Memory B cell (primary cell): ENCODE results near the gene CNTNAP2.

Experiments used
- ATAC-seq: fragments of 150-1000 bp; cut with Tn5 transposase; 2 replicates; pipeline ENCODE4 v1.10.0; 2021; ENCODE audit warnings: low read depth, mild to moderate bottlenecking, moderate library complexity
- DNase-seq, 2 donors: peaks; one replicate each; pipeline ENCODE4 v3.0.0; 2022; ENCODE audit warnings: low spot score in 2 of 2
- H3K27ac Mint-ChIP-seq: one replicate; pipeline ENCODE4 v1.8.0; 2022; ENCODE audit warnings: mild to moderate bottlenecking, moderate library complexity, mixed read lengths
- H3K27me3 Mint-ChIP-seq: one replicate; pipeline ENCODE4 v1.8.0; 2022; ENCODE audit warnings: mixed read lengths
- H3K36me3 Mint-ChIP-seq: one replicate; pipeline ENCODE4 v1.8.0; 2022; ENCODE audit warnings: mild to moderate bottlenecking, mixed read lengths
- H3K4me1 Mint-ChIP-seq: one replicate; pipeline ENCODE4 v1.8.0; 2022; ENCODE audit warnings: mixed read lengths
- H3K4me3 Mint-ChIP-seq: one replicate; pipeline ENCODE4 v1.8.0; 2022; ENCODE audit warnings: mild to moderate bottlenecking, moderate library complexity, mixed read lengths
- H3K9me3 Mint-ChIP-seq: one replicate; pipeline ENCODE4 v1.8.0; 2022; ENCODE audit warnings: mixed read lengths

The CNTNAP2 gene

GRCh38 chr7:148146346-148146745 is 2029.7 kb downstream of the CNTNAP2 start:
- H3K36me3 Mint-ChIP-seq: no peaks in the 10 kb centered on the region
- H3K9me3 Mint-ChIP-seq: no peaks in the 10 kb centered on the region
- no peak overlapping the region for H3K27ac Mint-ChIP-seq
- no peak for ATAC-seq
- no peak overlapping the region for H3K4me3 Mint-ChIP-seq
- DNase-seq: no peak
- peaks cover 11% of the 10 kb centered on the region for H3K27me3 Mint-ChIP-seq
- H3K4me1 Mint-ChIP-seq: no peaks in the 10 kb centered on the region

- Mint-ChIP-seq H3K4me3 (no peak overlapping the region), H3K4me1 (no peaks in the 10 kb centered on the region), H3K9me3 (peaks cover 1% of the 10 kb centered on the region), H3K27ac (no peak overlapping the region), H3K36me3 (no peaks in the 10 kb centered on the region), H3K27me3 (peaks cover 12% of the 10 kb centered on the region)
- no peak for ATAC-seq
- DNase-seq: no peak
Measured at GRCh38 chr7:148147438-148147837, 2030.8 kb downstream of the CNTNAP2 start.

- no peaks in the 10 kb centered on the region for H3K4me1 Mint-ChIP-seq
- peaks cover 10% of the 10 kb centered on the region for H3K27me3 Mint-ChIP-seq
- DNase-seq (no peak), ATAC-seq (no peak)
- H3K9me3 Mint-ChIP-seq: peaks cover 1% of the 10 kb centered on the region
- no peak overlapping the region for H3K4me3 Mint-ChIP-seq
- no peaks in the 10 kb centered on the region for H3K36me3 Mint-ChIP-seq
- H3K27ac Mint-ChIP-seq: no peak overlapping the region
Measured at GRCh38 chr7:148148456-148148855, 2031.9 kb downstream of the CNTNAP2 start.

- H3K27me3 Mint-ChIP-seq: peaks cover 10% of the 10 kb centered on the region
- no peak for ATAC-seq
Measured at GRCh38 chr7:148149730-148150129, 2033.1 kb downstream of the CNTNAP2 start.

GRCh38 chr7:148151778-148152177 is 2035.2 kb downstream of the CNTNAP2 start:
- H3K4me1 Mint-ChIP-seq: no peaks in the 10 kb centered on the region
- no peaks in the 10 kb centered on the region for H3K36me3 Mint-ChIP-seq
- peaks cover 8% of the 10 kb centered on the region for H3K27me3 Mint-ChIP-seq
- no peak overlapping the region for H3K4me3 Mint-ChIP-seq
- ATAC-seq: no peak
- DNase-seq: no peak
- no peak overlapping the region for H3K27ac Mint-ChIP-seq
- H3K9me3 Mint-ChIP-seq: peaks cover 1% of the 10 kb centered on the region

More at GRCh38 chr7:148149730-148150129, 2033.1 kb downstream of the CNTNAP2 start:
- Mint-ChIP-seq H3K4me1 (no peaks in the 10 kb centered on the region), H3K4me3 (no peak overlapping the region), H3K9me3 (peaks cover 1% of the 10 kb centered on the region), H3K27ac (no peak overlapping the region), H3K36me3 (no peaks in the 10 kb centered on the region)
- DNase-seq: no peak

GRCh38 chr7:148153616-148154284 is 2037.1 kb downstream of the CNTNAP2 start:
- Mint-ChIP-seq H3K27me3 (peaks cover 6% of the 10 kb centered on the region), H3K4me1 (no peaks in the 10 kb centered on the region), H3K36me3 (no peaks in the 10 kb centered on the region), H3K4me3 (no peak overlapping the region), H3K27ac (no peak overlapping the region), H3K9me3 (peaks cover 1% of the 10 kb centered on the region)
- no peak for DNase-seq
- ATAC-seq: no peak

GRCh38 chr7:148155000-148155399 is 2038.4 kb downstream of the CNTNAP2 start:
- H3K27me3 Mint-ChIP-seq: peaks cover 1% of the 10 kb centered on the region
- DNase-seq: no peak
- no peak overlapping the region for H3K4me3 Mint-ChIP-seq
- H3K4me1 Mint-ChIP-seq: no peaks in the 10 kb centered on the region
- H3K36me3 Mint-ChIP-seq: no peaks in the 10 kb centered on the region
- no peak for ATAC-seq
- no peak overlapping the region for H3K27ac Mint-ChIP-seq
- peaks cover 1% of the 10 kb centered on the region for H3K9me3 Mint-ChIP-seq

- Mint-ChIP-seq H3K4me3 (no peak overlapping the region), H3K27ac (no peak overlapping the region), H3K36me3 (no peaks in the 10 kb centered on the region), H3K4me1 (no peaks in the 10 kb centered on the region), H3K27me3 (peaks cover 1% of the 10 kb centered on the region), H3K9me3 (peaks cover 1% of the 10 kb centered on the region)
- DNase-seq (no peak), ATAC-seq (no peak)
Measured at GRCh38 chr7:148155826-148156225, 2039.2 kb downstream of the CNTNAP2 start.

- Mint-ChIP-seq H3K27me3 (peaks cover 1% of the 10 kb centered on the region), H3K4me1 (no peaks in the 10 kb centered on the region), H3K4me3 (no peak overlapping the region), H3K36me3 (no peaks in the 10 kb centered on the region), H3K27ac (no peak overlapping the region), H3K9me3 (peaks cover 1% of the 10 kb centered on the region)
- DNase-seq (no peak), ATAC-seq (no peak)
Measured at GRCh38 chr7:148156233-148156632, 2039.6 kb downstream of the CNTNAP2 start.

- no peak overlapping the region for H3K27ac Mint-ChIP-seq
- H3K36me3 Mint-ChIP-seq: no peaks in the 10 kb centered on the region
- H3K4me1 Mint-ChIP-seq: no peaks in the 10 kb centered on the region
Measured at GRCh38 chr7:148159331-148159730, 2042.7 kb downstream of the CNTNAP2 start.

GRCh38 chr7:148161776-148162175 is 2045.2 kb downstream of the CNTNAP2 start:
- Mint-ChIP-seq H3K27me3 (peaks cover 6% of the 10 kb centered on the region), H3K4me1 (no peaks in the 10 kb centered on the region), H3K36me3 (no peaks in the 10 kb centered on the region), H3K9me3 (no peaks in the 10 kb centered on the region), H3K27ac (no peak overlapping the region), H3K4me3 (no peak overlapping the region)
- ATAC-seq: no peak
- no peak for DNase-seq

More at GRCh38 chr7:148159331-148159730, 2042.7 kb downstream of the CNTNAP2 start:
- H3K9me3 Mint-ChIP-seq: no peaks in the 10 kb centered on the region
- H3K27me3 Mint-ChIP-seq: no peaks in the 10 kb centered on the region
- no peak overlapping the region for H3K4me3 Mint-ChIP-seq
- DNase-seq (no peak), ATAC-seq (no peak)

- Mint-ChIP-seq H3K27me3 (peaks cover 7% of the 10 kb centered on the region), H3K9me3 (peaks cover 1% of the 10 kb centered on the region), H3K4me3 (no peak overlapping the region), H3K4me1 (no peaks in the 10 kb centered on the region), H3K27ac (no peak overlapping the region), H3K36me3 (no peaks in the 10 kb centered on the region)
- no peak for ATAC-seq
- DNase-seq: no peak
Measured at GRCh38 chr7:148162808-148163207, 2046.2 kb downstream of the CNTNAP2 start.

- Mint-ChIP-seq H3K36me3 (no peaks in the 10 kb centered on the region), H3K9me3 (peaks cover 1% of the 10 kb centered on the region), H3K4me1 (no peaks in the 10 kb centered on the region), H3K4me3 (no peak overlapping the region), H3K27me3 (peaks cover 7% of the 10 kb centered on the region), H3K27ac (no peak overlapping the region)
- no peak for DNase-seq
- no peak for ATAC-seq
Measured at GRCh38 chr7:148163246-148163645, 2046.6 kb downstream of the CNTNAP2 start.

GRCh38 chr7:148172920-148173319 is 2056.3 kb downstream of the CNTNAP2 start:
- no peak for ATAC-seq
- peaks cover 5% of the 10 kb centered on the region for H3K27me3 Mint-ChIP-seq
- H3K4me3 Mint-ChIP-seq: no peak overlapping the region
- H3K9me3 Mint-ChIP-seq: no peaks in the 10 kb centered on the region
- H3K36me3 Mint-ChIP-seq: no peaks in the 10 kb centered on the region
- no peak overlapping the region for H3K27ac Mint-ChIP-seq
- no peaks in the 10 kb centered on the region for H3K4me1 Mint-ChIP-seq
- no peak for DNase-seq

GRCh38 chr7:148173369-148173768 is 2056.8 kb downstream of the CNTNAP2 start:
- DNase-seq (no peak), ATAC-seq (no peak)
- Mint-ChIP-seq H3K4me1 (no peaks in the 10 kb centered on the region), H3K9me3 (no peaks in the 10 kb centered on the region), H3K27ac (no peak overlapping the region), H3K27me3 (peaks cover 5% of the 10 kb centered on the region), H3K36me3 (no peaks in the 10 kb centered on the region), H3K4me3 (no peak overlapping the region)
